CD4-positive, alpha-beta T cell treated with Interleukin-15 for 4 hours (primary cell): Measurements from ENCODE around the gene APBA2.
"Not testable (repeated sequence)": the region's sequence is repeated elsewhere in the genome, so short reads cannot be mapped to it uniquely, and the experiment has no call there.

Source experiments
- DNase-seq: peaks from one replicate; pipeline ENCODE4 v3.0.0-alpha.2; 2020; ENCODE audit warnings: low spot score

Gene APBA2

DNA sequence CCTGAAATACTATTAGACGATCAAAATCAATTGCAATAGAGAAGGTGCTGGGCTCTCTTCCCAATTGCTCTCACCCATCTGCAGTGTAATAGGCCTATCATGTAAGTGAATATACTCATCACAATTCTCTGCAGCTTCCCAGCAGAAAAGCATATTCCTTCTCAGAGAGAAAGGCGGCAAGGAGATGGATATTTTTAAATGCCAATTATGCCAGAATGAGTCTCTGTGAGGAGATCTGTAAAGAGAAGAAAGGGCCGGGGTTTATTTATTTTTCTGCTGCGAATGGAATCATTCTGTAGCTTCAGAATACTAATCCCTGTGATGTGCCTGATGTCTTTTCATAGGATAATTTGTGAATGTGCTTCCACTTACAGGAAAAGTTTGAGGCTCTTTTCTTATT, 112.0 kb downstream of the APBA2 start:
- no peak for DNase-seq

DNA sequence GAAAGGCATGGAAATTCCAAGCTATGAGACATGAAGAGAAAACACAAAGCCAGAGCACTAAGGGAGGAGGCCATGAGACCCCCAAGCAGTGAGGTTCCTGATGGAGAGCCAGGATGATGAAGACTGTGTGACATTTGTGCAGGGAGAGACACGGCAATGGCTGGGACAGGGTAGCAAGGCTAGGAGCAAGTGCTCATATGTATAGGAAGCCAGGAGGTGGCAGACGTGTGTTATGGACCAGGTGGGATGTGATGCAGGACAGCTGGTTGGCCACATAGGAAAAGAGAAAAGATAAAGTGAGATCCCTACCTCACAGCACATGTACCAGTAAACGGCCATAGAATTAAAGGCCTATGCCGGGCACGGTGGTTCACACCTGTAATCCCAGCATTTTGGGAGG, 112.7 kb downstream of the APBA2 start:
- DNase-seq, result no peak

DNA sequence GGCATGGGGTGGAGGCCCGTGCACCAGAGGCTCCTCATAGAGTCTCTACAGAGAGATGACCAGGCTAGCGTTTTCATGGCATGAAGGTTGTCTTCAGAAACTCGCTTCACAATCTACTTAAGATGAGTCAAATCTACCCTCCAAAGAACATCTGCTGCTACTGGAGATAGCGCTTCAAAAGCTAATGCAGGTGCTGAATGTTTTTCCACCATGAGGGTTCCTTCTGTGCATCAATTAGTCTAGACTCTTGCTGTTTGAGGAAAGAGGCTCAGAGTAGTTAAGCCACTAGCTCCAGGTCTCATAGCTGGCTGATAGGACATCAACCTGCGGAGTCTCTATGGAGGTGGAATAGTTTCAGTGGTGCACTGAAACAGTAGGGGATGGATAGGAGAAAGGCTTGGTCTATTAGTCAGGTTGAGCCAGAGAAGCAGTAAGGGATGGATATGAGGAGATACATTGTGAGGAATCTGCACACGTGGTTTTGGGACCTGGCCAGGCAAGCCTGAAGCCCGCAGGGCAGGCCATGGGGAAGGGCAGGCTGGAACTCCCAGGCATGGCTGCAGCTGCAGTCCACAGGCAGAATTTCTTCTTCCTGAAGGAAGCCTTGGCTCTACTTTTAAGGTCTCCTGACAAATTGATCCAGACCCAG, 117.5 kb downstream of the APBA2 start:
- no peak for DNase-seq

DNA sequence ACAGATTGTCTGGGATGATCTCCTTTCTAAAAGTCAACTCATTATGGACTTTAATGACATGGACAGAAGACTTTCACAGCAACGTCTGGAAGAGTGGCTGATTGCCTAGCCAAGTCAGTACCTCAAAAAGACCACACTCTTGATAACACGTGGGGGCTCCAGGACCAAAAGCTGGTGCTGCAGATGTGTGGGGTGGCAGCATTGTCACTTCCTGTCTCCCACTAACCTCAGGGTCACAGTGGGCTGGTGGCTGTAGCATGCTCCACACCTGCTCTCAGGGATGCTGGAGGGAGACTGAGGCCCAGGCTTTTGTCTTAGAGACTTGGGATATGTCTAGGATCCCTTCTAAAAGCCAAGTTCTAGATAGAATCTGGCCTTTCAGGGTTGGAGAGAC, 118.1 kb downstream of the APBA2 start:
- DNase-seq, result no peak

DNA sequence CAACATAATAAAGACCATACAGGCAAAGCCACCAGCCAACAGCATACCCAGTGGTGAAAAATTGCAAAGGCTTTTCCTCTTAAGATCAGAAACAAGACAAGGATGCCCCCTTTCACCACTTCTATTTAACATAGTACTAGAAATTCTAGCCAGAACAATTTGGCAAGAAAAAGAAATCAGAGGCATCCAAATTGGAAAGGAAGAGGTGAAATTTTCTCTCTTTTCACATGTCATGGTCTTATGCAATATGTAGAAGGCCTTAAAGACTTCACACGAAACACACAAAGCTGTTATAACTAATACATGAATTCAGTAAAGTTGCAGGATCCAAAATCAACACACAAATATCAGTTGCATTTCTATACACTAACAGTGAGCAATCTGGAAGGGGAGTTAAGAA, 120.2 kb downstream of the APBA2 start:
- no peak for DNase-seq

DNA sequence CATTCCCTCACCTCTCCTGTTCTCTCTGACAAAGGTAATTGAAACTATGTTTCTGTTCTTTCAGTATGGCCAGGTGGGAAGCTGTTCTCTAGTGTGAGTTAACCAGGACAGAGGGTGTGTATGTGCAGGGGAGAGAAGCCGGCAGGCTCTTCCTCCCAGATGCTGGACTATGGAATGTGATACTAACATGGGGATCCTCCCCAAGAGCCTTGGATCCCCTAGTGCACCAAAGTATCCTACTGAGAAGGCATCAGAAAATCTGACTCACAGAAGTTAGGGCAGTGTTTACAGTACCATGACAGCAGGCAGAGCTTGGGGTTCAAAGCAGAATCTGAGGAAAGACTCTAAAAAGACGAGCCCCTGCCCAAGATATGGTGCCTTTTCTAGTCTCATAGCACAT, 123.1 kb downstream of the APBA2 start:
- no peak for DNase-seq

DNA sequence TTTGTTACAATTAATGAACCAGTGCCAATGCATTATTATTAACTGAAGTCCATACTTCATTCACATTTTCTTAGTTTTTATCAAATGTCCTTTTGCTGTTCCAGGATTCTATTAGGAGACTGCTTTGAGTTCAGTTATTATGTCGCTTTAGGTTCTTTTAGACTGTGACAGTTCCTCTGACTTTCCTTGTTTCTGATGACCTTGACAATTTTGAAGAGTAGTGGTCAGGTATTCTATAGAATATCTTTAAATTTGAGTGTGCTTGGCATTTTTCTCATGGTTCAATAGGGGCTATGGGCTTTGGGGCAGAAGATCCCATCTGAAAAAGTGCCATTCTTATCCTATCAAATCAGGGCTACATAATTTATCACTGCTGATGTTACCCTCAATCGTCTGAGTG, 126.3 kb downstream of the APBA2 start:
- DNase-seq, result no peak

DNA sequence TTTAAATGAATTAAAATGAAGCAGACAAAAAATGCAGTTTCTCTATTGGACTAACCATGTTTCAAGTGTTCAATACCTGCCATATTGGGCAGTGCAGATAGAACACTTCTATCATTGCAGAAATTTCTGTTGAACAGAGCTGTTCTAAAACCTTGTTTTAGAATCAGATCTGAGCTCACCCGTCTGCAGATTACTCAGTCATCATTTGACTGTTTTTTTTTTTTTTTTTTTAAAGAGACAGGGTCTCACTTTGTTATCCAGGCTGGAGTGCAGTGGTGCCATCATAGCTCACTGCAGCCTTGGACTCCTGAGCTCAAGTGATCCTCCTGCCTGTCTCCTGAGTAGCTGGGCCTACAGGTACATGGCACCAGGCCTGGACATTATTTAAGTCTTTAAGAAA, 128.7 kb downstream of the APBA2 start:
- no peak for DNase-seq

DNA sequence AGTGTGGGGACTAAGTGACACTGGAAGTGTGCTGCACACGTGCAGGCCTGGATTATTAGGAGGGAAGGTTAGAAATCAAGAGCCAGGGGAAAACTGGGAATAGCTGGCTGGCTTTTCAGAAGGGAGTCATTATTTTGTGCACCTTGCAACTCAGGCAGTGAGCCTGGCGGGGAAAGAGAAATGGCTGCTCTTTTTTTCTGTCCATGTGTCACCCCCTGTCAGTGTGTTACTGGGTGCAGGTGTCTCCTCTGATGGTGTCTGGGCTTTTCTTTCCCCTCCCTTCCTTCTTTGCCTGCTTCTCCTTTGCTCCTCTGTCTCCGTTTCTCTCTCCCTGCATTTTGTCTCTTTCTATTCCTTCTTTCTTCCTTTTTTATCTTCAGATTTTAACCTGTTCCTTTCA, 130.7 kb downstream of the APBA2 start:
- DNase-seq, result no peak

DNA sequence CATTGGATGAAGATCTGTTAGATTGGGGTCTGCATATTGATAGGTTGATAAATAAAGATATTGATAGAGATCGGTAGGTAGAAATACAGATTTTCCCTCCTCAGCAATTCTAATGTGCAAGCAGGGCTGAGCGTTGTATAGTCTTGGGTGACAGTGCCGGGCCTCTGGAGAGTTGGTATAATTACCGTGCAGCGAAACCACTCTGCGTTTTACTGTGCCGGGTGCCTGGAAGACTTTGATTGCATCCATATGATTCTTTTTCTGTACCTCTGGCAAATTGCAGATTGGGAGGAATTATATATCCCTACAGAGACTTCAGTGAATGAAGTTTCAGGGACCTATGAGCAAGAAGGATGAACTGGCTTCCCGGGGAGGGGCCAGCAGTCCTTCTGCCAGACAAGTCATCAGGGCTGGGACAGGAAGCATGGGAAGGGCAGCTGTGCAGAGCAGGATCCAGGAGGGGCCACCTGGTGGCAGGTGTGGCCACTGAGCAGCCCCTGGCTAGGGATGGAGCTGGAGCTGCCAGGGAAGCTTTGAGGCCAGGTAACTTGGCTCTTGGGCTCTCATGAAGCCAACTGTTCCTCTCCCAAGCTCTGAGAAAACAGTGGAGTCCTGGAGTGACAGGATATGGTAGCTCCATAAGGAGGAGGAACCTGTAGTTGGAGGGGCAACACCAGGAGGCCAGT, 132.5 kb downstream of the APBA2 start:
- no peak for DNase-seq

DNA sequence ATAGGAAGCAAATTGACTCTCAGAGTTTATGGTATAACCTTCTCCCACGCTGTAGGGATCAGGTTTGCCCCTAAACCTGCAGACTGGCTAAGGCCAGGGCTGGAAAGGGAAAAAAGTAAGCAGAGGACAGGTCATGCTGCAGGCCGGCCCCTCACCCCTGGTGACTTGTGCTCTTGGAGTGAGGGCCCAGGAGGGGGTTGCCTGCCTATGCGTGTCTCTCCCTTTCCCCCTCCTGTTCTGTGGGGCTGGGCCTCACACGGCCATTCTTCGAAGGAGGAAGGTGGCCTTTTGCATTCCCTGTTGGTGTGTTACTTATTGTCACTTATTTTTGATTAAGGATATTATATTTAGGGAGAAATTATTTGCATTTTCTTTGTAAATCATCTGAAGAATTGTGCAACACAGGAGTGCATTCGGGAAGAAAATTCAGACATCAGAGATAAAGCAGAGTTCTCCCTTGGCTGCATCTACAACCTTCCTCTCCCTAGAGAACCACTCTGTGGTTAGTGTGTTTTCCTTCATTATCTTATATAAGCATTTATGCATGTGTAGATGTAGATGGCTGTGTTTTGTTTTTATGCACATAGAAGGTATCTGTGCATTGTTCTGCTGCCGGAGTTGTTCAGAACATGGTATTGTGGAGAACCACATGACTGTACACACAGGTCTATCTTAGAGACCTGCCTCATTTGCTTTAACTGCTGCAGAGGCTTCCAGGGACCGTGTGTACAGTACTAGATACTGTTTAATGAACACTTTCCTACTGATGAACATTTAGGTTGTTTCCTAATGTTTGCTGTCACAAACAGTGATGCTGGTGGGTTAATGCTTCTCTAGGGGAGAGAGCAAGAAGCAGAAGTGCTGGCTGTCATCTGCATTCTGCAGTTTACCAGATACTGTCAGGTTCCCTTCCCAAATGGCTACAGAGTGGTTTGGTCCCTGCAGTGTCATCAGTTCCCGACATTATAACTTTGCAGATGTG, 133.5 kb downstream of the APBA2 start:
- DNase-seq, result no peak

DNA sequence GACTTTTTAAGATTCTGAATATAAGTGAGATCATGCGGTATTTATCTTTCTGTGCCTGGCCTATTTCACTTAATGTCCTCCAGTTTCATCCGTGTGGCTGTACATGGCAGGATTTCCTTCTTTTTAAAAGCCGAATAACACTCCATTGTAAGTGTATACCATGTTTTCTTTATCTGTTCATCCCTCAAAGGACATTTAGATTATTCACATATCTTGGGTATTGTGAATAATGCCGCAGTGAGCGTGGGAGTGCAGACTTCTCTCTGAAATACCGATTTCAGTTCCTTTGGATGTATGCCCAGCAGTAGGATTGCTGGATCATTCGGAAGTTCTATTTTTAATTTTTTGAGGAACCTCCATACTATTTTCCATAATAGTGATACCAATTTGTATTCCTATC, 136.1 kb downstream of the APBA2 start:
- no peak for DNase-seq

DNA sequence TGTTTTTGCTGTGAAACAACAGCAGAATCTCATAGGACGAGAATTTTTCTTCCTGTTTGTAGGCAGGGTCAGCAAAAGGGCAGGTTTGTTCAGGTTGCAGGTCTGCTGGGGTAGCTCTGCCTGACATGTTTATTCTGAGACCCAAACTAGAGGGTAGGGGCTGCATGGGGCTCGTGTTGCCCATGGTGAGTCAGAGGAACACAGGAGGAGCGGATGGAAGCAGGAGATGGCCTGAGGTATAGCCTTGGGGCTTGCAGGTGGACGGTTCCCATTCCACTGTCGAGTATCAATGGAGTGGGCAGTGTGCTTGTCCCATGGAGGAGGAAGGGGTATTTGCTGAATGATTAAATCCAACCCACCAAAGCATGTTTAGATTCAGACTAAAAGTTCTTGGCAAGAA, 138.9 kb downstream of the APBA2 start:
- no peak for DNase-seq

DNA sequence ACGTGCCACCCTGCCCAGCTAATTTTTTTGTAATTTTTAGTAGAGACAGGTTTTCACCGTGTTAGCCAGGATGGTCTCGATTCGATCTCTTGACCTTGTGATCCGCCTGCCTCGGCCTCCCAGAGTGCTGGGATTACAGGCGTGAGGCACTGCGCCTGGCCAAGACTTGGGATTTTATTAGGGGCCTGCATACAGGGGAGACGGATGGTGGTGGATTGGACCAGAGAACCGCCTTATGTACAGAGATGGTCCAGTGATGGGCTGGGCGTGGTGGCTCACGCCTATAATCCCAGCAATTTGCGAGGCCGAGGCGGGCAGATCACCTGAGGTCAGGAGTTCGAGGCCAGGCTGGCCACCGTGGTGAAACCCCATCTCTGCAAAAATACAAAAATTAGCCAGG, 139.6 kb downstream of the APBA2 start:
- DNase-seq, result not testable (repeated sequence)

DNA sequence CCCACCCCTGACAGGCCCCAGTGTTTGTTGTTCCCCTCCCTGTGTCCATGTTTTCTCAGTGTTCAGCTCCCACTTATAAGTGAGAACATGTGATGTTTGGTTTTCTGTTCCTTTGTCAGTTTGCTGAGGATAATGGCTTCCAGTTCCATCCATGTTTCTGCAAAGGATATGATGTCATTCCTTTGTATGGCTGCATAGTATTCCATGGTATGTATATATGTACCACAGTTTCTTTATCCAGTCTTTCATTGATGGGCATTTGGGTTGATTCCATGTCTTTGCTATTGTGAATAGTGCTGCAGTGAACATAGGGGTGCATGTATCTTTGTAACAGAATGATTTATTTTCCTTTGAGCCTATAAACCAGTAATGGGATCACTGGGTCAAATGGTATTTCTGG, 142.4 kb downstream of the APBA2 start:
- DNase-seq, result not testable (repeated sequence)

DNA sequence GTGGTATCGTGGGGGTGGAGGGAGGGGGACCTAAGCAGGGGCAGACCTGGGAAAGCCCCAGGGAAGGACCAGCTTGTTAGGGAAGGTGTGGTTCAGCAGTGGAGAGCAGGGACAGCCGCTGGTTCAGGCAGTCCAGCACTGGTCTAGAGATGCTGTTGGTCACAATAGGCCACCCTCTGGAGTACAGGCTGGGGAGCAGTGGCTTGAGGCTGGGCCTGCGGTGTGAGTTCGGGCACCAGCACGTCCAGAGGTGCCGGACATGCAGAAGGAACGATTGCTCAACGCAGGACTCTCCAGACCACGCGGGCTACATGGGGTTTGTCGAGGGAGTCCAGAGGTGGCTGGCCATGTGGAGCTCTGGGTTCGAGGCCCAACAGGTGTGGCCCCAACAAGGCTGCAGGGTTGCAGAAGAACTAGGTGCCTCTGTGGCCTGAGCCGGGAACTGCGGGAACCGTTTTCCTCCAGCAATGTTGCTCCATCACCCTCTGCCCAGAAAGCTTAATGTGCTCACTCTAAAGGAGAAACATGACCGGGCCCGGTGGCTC, 143.9 kb downstream of the APBA2 start:
- DNase-seq, result no peak

DNA sequence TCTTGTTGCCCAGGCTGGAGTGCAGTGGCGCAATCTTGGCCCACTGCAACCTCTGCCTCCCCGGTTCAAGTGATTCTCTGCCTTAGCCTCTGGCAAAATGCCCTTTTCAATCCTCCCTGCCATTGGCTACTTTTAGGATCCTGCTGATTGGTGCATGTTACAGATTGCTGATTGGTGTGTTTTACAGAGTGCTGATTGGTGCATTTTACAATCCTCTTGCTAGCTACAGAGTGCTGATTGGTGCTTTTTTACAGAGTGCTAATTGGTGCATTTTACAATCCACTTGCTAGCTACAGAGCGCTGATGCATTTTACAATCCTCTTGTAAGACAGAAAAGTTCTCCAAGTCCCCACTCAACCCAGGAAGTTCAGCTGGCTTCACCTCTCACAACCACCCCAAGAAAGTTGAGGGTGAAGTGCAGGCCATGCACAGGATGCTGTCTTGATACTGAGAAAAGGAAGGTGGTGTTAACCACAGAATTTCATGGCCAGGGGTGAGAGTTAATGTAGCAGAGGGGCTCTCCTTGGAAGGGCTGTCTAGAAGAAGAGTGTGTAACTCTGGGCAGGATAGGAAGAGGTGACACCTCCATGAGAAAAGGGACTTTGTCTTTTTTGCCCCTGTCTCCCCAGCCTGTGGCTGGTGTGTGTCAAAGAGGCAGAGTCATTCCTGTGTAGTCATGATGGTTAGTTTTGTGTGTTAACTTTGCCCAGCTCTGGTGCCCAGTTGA, 145.9 kb downstream of the APBA2 start:
- DNase-seq, result peak; percentile 3

DNA sequence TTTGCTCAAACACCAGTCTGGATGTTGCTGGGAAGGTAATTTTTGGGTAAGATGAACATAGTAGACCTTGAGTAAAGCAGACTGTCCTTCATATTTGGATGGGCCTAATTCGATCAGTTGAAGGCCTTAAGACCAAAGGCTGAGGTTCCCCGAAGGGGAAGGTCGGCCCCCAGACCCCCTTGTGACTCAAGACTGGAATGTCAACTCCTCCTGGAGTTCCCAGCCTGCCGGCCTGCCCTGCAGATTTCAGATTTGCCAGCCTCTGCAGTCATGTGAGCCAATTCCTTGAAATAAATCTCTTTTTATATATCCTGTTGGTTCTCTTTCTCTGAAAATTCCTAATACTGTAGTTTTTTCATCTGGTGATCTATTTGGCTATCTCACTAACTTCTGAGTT, 146.5 kb downstream of the APBA2 start:
- DNase-seq, result no peak

DNA sequence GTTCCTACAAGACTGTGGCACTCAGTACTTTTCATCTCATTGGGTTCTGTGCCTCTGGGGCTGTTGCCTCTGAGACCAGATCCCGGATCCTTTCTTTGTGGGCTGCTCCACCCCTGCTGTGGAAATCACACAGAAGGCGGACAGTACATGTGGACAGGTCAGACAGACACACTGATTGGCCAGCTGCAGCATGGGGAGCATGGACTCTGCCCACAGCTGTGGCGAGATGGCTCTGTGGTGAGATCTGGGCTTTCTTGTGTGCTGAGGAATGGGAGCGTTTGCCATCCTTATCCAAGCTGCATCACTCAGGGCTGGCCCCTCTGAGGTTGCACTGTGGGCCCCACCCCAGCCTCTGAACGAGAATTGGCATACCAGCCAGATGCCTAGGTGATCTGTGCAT, 147.0 kb downstream of the APBA2 start:
- DNase-seq, result no peak

DNA sequence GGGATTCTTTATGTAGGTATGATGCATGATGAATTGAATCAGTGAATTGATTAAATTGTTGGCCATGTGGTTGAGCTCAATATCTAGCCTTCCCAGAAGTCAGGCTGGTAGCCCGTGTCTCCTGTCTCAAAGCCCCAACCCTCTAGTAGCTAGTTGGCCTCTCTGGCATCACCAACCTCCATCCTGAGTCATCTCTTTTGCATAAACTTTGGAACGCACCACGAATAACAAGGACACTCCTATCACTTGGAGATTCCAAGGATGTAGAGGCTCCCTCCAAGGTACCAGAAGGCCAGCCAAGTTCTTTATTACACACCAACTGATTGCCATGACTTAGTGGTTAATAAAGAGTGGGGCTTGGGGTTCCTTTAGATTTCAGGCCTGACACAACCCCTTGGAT, 148.4 kb downstream of the APBA2 start:
- DNase-seq, result no peak

DNA sequence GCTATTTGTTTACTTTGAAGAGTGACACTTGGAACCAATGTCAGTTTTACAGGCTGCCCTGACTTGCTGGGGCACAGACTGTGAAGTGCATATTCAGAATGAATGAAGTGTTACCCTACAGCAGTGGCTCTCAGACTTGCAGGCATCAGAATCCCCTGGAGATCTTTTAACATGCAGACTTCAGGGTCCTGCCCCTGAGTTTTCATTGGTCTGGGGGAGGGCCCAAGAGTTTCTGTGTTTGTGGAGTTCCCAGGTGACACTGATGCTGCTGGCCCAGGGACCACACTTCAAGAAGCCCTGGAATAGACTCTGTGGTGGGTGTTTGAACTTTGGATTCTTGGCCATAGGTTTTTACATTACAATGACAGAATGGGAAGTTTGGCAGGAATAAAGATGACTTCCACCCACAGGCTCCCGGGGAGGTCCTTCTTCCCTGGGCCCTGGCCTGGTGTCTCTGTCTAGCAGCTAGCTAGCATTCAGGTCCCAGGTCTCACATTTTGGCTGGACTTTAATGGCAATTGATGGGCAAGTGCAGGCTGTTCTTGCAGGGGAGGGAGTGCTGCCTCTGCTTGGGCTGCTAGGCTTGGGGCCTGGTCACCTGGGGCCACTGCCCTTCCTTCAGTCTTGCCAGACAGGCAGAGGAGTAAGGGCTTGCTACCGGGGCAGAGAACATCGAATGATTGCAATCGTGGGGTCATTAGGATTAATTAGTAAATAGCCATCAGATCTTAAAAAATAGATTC, 149.0 kb downstream of the APBA2 start:
- DNase-seq, result no peak
